ENCODE data around the gene LMBR1. TPM values are rescaled to one million over a fixed set of nuclear protein-coding genes. Genes with fewer than 3 reads are reported as not detected.
A peak's percentile ranks its signal among the peaks of the same experiment; 100 is the strongest.
"Not testable (repeated sequence)": the region's sequence is repeated elsewhere in the genome, so short reads cannot be mapped to it uniquely, and the experiment has no call there.

Gene LMBR1
- total RNA-seq, 1 donor from 2014 or later = 37.6 TPM

DNA sequence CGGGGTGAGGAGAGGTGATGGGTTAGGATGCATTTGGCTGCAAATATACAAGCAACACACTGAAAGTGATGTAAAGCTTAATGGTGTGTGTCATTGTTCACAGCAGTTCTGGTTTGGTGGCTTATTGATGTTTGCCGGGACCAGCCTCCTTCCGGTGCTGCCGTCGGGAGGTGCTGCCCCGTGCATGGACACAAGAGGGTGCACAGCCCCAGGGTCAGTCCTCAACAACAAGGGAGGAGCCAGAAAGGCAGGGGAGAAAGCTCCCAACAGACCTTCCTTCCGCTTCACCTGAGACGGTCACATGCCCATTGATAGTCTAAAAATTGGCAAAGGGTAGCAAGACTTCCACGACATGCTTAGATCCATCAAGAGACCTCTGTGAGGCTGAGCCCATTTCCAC lies 242.9 kb downstream of the LMBR1 start:
- H3K9me3 ChIP-seq (replicated peaks) = no peaks in the 10 kb centered on the region
- H3K4me3 ChIP-seq = no peak overlapping the region
- H3K27me3 ChIP-seq (ENCODE audit: low read depth) = peaks cover 75% of the 10 kb centered on the region
- no peaks in the 10 kb centered on the region for H3K4me1 ChIP-seq
- H3K36me3 ChIP-seq = no peaks in the 10 kb centered on the region
- intact Hi-C loops (cut with micrococcal nuclease) = no loop called here
- TF ChIP-seq CTCF (IDR thresholded peaks at IDR 0.05; ENCODE audit: borderline replicate concordance) = no peak
- DNase-seq = no peak
- H3K27ac ChIP-seq (replicated peaks) = no peak overlapping the region

- H3K27ac ChIP-seq (replicated peaks); DNase-seq; H3K9me3 ChIP-seq (replicated peaks); intact Hi-C loops (cut with micrococcal nuclease); H3K4me3 ChIP-seq; H3K36me3 ChIP-seq; H3K4me1 ChIP-seq: not testable (repeated sequence)
- peaks cover 57% of the 10 kb centered on the region for H3K27me3 ChIP-seq (ENCODE audit: low read depth)
Measured at GRCh38 chr7:156647330-156647729, 245.7 kb downstream of the LMBR1 start.

DNA sequence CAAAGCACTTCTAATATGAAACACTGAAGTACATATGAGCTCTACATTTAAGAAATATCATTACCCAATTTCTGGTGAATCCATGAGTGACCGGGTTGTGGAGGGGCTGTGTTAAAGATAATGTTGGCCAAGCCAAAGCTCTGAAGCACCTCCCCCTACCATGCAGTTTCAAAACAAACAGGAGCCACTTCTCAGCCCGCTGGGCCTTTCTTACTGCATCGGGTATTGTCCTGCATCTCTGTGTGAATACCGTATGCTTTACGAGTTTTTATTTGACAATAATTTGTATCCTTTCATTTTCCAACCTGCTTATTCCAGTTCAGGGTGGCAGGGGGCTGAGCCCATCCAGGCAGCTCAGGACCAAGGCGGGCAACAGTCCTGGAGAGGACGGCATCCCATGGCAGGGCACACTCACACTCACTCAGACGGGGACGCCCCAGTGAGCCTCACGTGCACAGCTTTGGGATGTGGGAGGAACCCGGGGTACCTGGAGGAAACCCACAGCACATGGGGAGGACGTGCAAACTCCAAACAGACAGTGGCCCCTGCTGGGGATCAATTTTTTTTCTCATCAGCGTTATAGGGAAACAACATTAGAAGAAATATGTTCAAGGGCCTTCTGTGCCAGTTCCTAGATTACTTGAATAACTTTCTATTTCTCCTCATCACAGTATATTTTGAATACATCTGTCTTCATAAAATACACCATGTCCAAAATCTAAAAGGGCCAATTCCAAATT lies 250.5 kb downstream of the LMBR1 start:
- no peak for DNase-seq
- Histone ChIP-seq H3K4me1 (peaks cover 25% of the 10 kb centered on the region), H3K9me3 (replicated peaks) (no peaks in the 10 kb centered on the region), H3K27ac (replicated peaks) (no peak overlapping the region), H3K27me3 (ENCODE audit: low read depth) (peaks cover 10% of the 10 kb centered on the region), H3K4me3 (no peak overlapping the region), H3K36me3 (no peaks in the 10 kb centered on the region)
- no peak for TF ChIP-seq CTCF (IDR thresholded peaks at IDR 0.05; ENCODE audit: borderline replicate concordance)
- intact Hi-C loops (cut with micrococcal nuclease) = no loop called here

GRCh38 chr7:156640949-156641485 lies 252.0 kb downstream of the LMBR1 start:
- peak overlapping the region; percentile 87 for H3K4me3 ChIP-seq

DNA sequence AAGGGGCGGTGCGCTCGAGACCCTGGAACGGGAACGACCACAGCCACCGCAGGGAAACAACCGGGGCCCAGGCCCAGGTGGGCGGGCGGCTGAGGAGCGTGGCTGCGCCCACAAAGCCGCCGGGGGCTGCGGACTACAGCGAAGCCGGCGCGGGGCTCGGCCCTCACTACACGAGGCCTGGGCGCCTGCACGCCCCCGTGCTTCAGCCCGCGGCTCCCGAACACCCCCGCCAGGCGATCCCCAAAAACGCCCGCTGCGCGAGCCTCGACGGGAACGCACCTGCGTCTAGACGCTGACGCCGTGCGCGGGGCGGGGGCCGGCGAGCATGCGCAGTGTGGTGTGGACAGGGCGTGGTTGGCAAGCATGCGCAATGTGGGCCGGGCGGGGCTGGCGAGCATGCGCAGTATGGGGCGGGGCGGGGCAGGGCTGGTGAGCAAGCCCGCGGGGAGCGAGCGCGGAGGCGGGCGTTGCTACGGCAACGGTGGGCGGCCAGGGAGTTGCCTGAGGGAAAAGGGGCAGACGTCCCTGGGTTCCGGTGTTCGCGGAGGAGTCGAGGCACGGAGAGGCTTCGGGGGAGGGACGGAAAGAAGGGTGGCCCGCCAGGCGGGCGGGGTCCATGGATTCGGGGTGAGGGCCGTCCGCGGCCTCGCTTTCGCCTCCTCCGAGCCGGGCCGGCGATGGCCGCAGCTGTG lies 252.6 kb downstream of the LMBR1 start, which contains the start of gene RNF32:
RNF32 (plus strand) TSS at position 518 of the 692 bp plus-strand sequence. CDS start 3,104 bp downstream, outside the sequence.
- intact Hi-C loops (cut with micrococcal nuclease) = no loop called here
- H3K27ac ChIP-seq (replicated peaks) = peak within 1 kb of the TSS; percentile 71
- no peaks in the 10 kb centered on the region for H3K9me3 ChIP-seq (replicated peaks)

More at GRCh38 chr7:156640949-156641485, 252.0 kb downstream of the LMBR1 start:
- peaks cover 10% of the 10 kb centered on the region for H3K27me3 ChIP-seq (ENCODE audit: low read depth)
- no peak for TF ChIP-seq CTCF (IDR thresholded peaks at IDR 0.05; ENCODE audit: borderline replicate concordance)
- no peaks in the 10 kb centered on the region for H3K36me3 ChIP-seq
- no peaks in the 10 kb centered on the region for H3K9me3 ChIP-seq (replicated peaks)
- H3K4me1 ChIP-seq = peaks cover 25% of the 10 kb centered on the region
- peak overlapping the region; percentile 71 for H3K27ac ChIP-seq (replicated peaks)
- no peak for DNase-seq
- intact Hi-C loops (cut with micrococcal nuclease) = no loop called here

More for the DNA sequence above, 252.6 kb downstream of the LMBR1 start, which contains the start of gene RNF32:
- Histone ChIP-seq H3K4me3 (peak within 1 kb of the TSS; percentile 87), H3K36me3 (no peaks in the 10 kb centered on the region), H3K27me3 (ENCODE audit: low read depth) (peaks cover 10% of the 10 kb centered on the region), H3K4me1 (peaks cover 25% of the 10 kb centered on the region)
- DNase-seq = peak; percentile 96
- TF ChIP-seq CTCF (IDR thresholded peaks at IDR 0.05; ENCODE audit: borderline replicate concordance) = no peak
